D721Med (cell line): ENCODE data around the gene CRHR1.

Experiments used
- DNase-seq: peaks from one replicate; pipeline ENCODE4 v3.0.0; 2011; ENCODE audit warnings: low spot score; ENCODE audit not compliant: insufficient read length
- FAIRE-seq: peaks from 2 replicates; lab custom pipeline; 2011; peaks lifted over from hg19 to GRCh38; lab: Jason Lieb, UNC
- CTCF ChIP-seq: IDR thresholded peaks from 2 replicates; pipeline ENCODE4 v1.5.1; 2012; ENCODE audit warnings: mild to moderate bottlenecking, control low read depth; ENCODE audit not compliant: insufficient read depth; ENCODE audit errors: missing control alignments

CRHR1 gene

GRCh38 chr17:45836047-45837044 is 52.2 kb downstream of the CRHR1 start:
- FAIRE-seq (no peak), DNase-seq (no peak)
- TF ChIP-seq CTCF: no peak

GRCh38 chr17:45837187-45837586 is 53.1 kb downstream of the CRHR1 start:
- no peak for TF ChIP-seq CTCF
- DNase-seq: no peak
- no peak for FAIRE-seq

GRCh38 chr17:45837603-45838002 is 53.5 kb downstream of the CRHR1 start:
- FAIRE-seq (no peak), DNase-seq (no peak)
- no peak for TF ChIP-seq CTCF

- DNase-seq: no peak
- FAIRE-seq: no peak
- TF ChIP-seq CTCF: no peak
These were observed 54.7 kb downstream of the CRHR1 start for GRCh38 chr17:45838751-45839295.

- TF ChIP-seq CTCF: no peak
- no peak for FAIRE-seq
- DNase-seq: no peak
These were observed 55.3 kb downstream of the CRHR1 start for GRCh38 chr17:45839442-45839841.

- FAIRE-seq: no peak
- no peak for DNase-seq
- no peak for TF ChIP-seq CTCF
These were observed 57.1 kb downstream of the CRHR1 start for GRCh38 chr17:45841186-45841585.
